Mesenchymal stem cell (in vitro differentiated cells and primary cell): ENCODE data around the gene RORB.

Experiments used
- DNase-seq: peaks from one replicate; pipeline ENCODE4 v3.0.0-alpha.2; 2013
- H2AFZ ChIP-seq: one replicate; pipeline ENCODE4 v1.6.1; 2013; ENCODE audit warnings: low read depth, mild to moderate bottlenecking, control low read depth, inconsistent platforms, low read length, moderate library complexity
- H2AK5ac ChIP-seq: 2 replicates; pipeline ENCODE4 v1.6.1; 2013; ENCODE audit warnings: low read length, moderate library complexity, mild to moderate bottlenecking, inconsistent platforms; ENCODE audit not compliant: severe bottlenecking
- H2BK120ac ChIP-seq: one replicate; pipeline ENCODE4 v1.6.1; 2013; ENCODE audit warnings: low read depth, mild to moderate bottlenecking, inconsistent platforms, low read length, moderate library complexity
- H2BK12ac ChIP-seq, 2 experiments: one replicate each; pipeline ENCODE4 v1.6.1; 2013; ENCODE audit warnings: inconsistent platforms in 2 of 2, low read length in 2 of 2, mild to moderate bottlenecking in 2 of 2, moderate library complexity in 2 of 2, control low read depth in 1 of 2
- H2BK15ac ChIP-seq: one replicate; pipeline ENCODE4 v1.6.1; 2013; ENCODE audit warnings: mild to moderate bottlenecking, low read depth, inconsistent platforms; ENCODE audit not compliant: poor library complexity, severe bottlenecking
- H2BK5ac ChIP-seq: 2 replicates; pipeline ENCODE4 v1.6.1; 2013; ENCODE audit warnings: low read depth, mild to moderate bottlenecking, low read length, control low read depth, inconsistent platforms; ENCODE audit not compliant: poor library complexity, severe bottlenecking
- H3K14ac ChIP-seq, 2 experiments: one replicate each; pipeline ENCODE4 v1.6.1; 2013; ENCODE audit warnings: inconsistent platforms in 2 of 2, low read length in 2 of 2, control low read depth in 1 of 2, mild to moderate bottlenecking in 1 of 2, moderate library complexity in 1 of 2
- H3K18ac ChIP-seq, 2 experiments: one replicate each; pipeline ENCODE4 v1.6.1; 2013; ENCODE audit warnings: inconsistent platforms in 2 of 2, low read length in 2 of 2, control low read depth in 1 of 2, low read depth in 1 of 2, mild to moderate bottlenecking in 1 of 2
- H3K23ac ChIP-seq, 2 experiments: one replicate each; pipeline ENCODE4 v1.6.1; 2013; ENCODE audit warnings: inconsistent platforms in 2 of 2, low read length in 2 of 2, mild to moderate bottlenecking in 2 of 2, moderate library complexity in 2 of 2, control low read depth in 1 of 2
- H3K27ac ChIP-seq: 2 replicates; pipeline ENCODE4 v1.5.1; 2013; ENCODE audit warnings: mild to moderate bottlenecking, moderate library complexity, low read length, control low read depth, inconsistent platforms; ENCODE audit not compliant: poor library complexity, severe bottlenecking
- H3K27me3 ChIP-seq, 2 experiments: 2 replicates each; pipeline versions ENCODE4 v1.6.1 to v1.7.0; 2013; ENCODE audit warnings: low read length in 2 of 2, mild to moderate bottlenecking in 2 of 2, moderate library complexity in 2 of 2, control low read depth in 1 of 2, inconsistent platforms in 1 of 2; ENCODE audit not compliant: control insufficient read depth in 1 of 2, insufficient read depth in 1 of 2
- H3K36me3 ChIP-seq, 2 experiments: 2 replicates each; pipeline versions ENCODE4 v1.6.1 to v1.7.0; 2013; ENCODE audit warnings: low read length in 2 of 2, control low read depth in 1 of 2, inconsistent platforms in 1 of 2, low read depth in 1 of 2, mild to moderate bottlenecking in 1 of 2; ENCODE audit not compliant: insufficient read depth in 2 of 2, control insufficient read depth in 1 of 2
- H3K4ac ChIP-seq, 2 experiments: one replicate each; pipeline ENCODE4 v1.6.1; 2013; ENCODE audit warnings: inconsistent platforms in 2 of 2, low read length in 2 of 2, mild to moderate bottlenecking in 2 of 2, moderate library complexity in 2 of 2, control low read depth in 1 of 2, low read depth in 1 of 2
- H3K4me1 ChIP-seq: 2 replicates; pipeline ENCODE4 v1.6.1; 2013; ENCODE audit warnings: low read depth, low read length, control low read depth; ENCODE audit not compliant: control insufficient read depth, insufficient read depth
- H3K4me2 ChIP-seq: 2 replicates; pipeline ENCODE4 v1.6.1; 2013; ENCODE audit warnings: low read length, mild to moderate bottlenecking, inconsistent platforms; ENCODE audit not compliant: poor library complexity, severe bottlenecking
- H3K4me3 ChIP-seq, 2 experiments: 2 replicates each; pipeline versions ENCODE4 v1.5.1 to v1.7.0; 2013; ENCODE audit warnings: low read length in 2 of 2, mild to moderate bottlenecking in 2 of 2, control low read depth in 1 of 2, low read depth in 1 of 2; ENCODE audit not compliant: insufficient read depth in 1 of 2
- H3K79me1 ChIP-seq: replicated peaks from 2 replicates; pipeline ENCODE4 v1.6.1; 2013; ENCODE audit warnings: mild to moderate bottlenecking, control low read depth, low read length, inconsistent platforms; ENCODE audit not compliant: poor library complexity, severe bottlenecking
- H3K9ac ChIP-seq: 2 replicates; pipeline ENCODE4 v1.7.0; 2013; ENCODE audit warnings: mild to moderate bottlenecking, low read length, moderate library complexity
- H3K9me3 ChIP-seq: 2 replicates; pipeline ENCODE4 v1.7.0; 2013; ENCODE audit warnings: mild to moderate bottlenecking, low read length; ENCODE audit not compliant: control insufficient read depth
- H4K8ac ChIP-seq: one replicate; pipeline ENCODE4 v1.6.1; 2013; ENCODE audit warnings: inconsistent platforms, mild to moderate bottlenecking, low read length, moderate library complexity
- H4K91ac ChIP-seq: one replicate; pipeline ENCODE4 v1.6.1; 2013; ENCODE audit warnings: mild to moderate bottlenecking, low read length, inconsistent platforms
- WGBS: methylation state at CpG from one replicate; pipeline ENCODE4 v1.1.7; 2013; ENCODE audit warnings: mixed read lengths; 5-methylcytosine and 5-hydroxymethylcytosine counted together

The RORB gene

GRCh38 chr9:74498621-74499095 lies 1.5 kb downstream of the RORB start:
- DNase-seq, result no peak
- H3K79me1 ChIP-seq, result no peaks in the 10 kb centered on the region
- H2BK5ac ChIP-seq, result no peak overlapping the region
- H2BK12ac ChIP-seq, result no peak overlapping the region
- no peak overlapping the region for H2BK15ac ChIP-seq
- no peak overlapping the region for H3K4ac ChIP-seq
- peaks cover 23% of the 10 kb centered on the region for H3K4me1 ChIP-seq
- H2BK120ac ChIP-seq, result no peak overlapping the region
- H4K8ac ChIP-seq, result no peak overlapping the region
- peak overlapping the region; percentile 81 for H3K4me2 ChIP-seq
- H3K36me3 ChIP-seq, result no peaks in the 10 kb centered on the region
- H2AFZ ChIP-seq, result no peak overlapping the region
- H3K23ac ChIP-seq, result no peak overlapping the region
- peaks cover 48 to 57% of the 10 kb centered on the region in 2 experiments for H3K27me3 ChIP-seq
- H3K27ac ChIP-seq, result no peak overlapping the region
- H3K18ac ChIP-seq, result no peak overlapping the region
- no peak overlapping the region for H4K91ac ChIP-seq
- no peaks in the 10 kb centered on the region for H3K9me3 ChIP-seq
- no peak overlapping the region for H3K14ac ChIP-seq
- peak overlapping the region; percentile 26 to 85 for H3K4me3 ChIP-seq
- H2AK5ac ChIP-seq, result no peak overlapping the region
- 1% methylated on average over 34 of the region's 34 CpGs for WGBS
- no peak overlapping the region for H3K9ac ChIP-seq

- H3K9ac ChIP-seq, result no peak overlapping the region
- no peak for DNase-seq
- no peaks in the 10 kb centered on the region for H3K9me3 ChIP-seq
- H2AFZ ChIP-seq, result no peak overlapping the region
- H3K27ac ChIP-seq, result no peak overlapping the region
- peaks cover 23% of the 10 kb centered on the region for H3K4me1 ChIP-seq
- no peak overlapping the region for H2BK120ac ChIP-seq
- H2BK5ac ChIP-seq, result no peak overlapping the region
- H3K14ac ChIP-seq, result no peak overlapping the region
- no peak overlapping the region for H2BK12ac ChIP-seq
- H3K4me2 ChIP-seq, result peak overlapping the region; percentile 18
- no peak overlapping the region for H3K18ac ChIP-seq
- peaks cover 48 to 52% of the 10 kb centered on the region in 2 experiments for H3K27me3 ChIP-seq
- peak overlapping the region; percentile 14 to 85 for H3K4me3 ChIP-seq
- H3K23ac ChIP-seq, result no peak overlapping the region
- no peak overlapping the region for H4K91ac ChIP-seq
- WGBS, result 2% methylated on average over 10 of the region's 19 CpGs
- no peak overlapping the region for H2AK5ac ChIP-seq
- no peaks in the 10 kb centered on the region for H3K36me3 ChIP-seq
- no peak overlapping the region for H2BK15ac ChIP-seq
- no peaks in the 10 kb centered on the region for H3K79me1 ChIP-seq
- H3K4ac ChIP-seq, result no peak overlapping the region
- no peak overlapping the region for H4K8ac ChIP-seq
Measured at GRCh38 chr9:74499111-74499601, 2.0 kb downstream of the RORB start.

- Histone ChIP-seq H4K8ac (no peak overlapping the region), H3K9me3 (no peaks in the 10 kb centered on the region), H2BK5ac (no peak overlapping the region), H2BK15ac (no peak overlapping the region), H3K4me2 (peak overlapping the region; percentile 24), H3K23ac (no peak overlapping the region), H2AK5ac (no peak overlapping the region), H3K36me3 (no peaks in the 10 kb centered on the region), H3K14ac (no peak overlapping the region), H3K4me1 (peaks cover 23% of the 10 kb centered on the region), H3K4me3 (peak overlapping the region in 1 of 2 experiments; percentile 85), H3K9ac (no peak overlapping the region), H2BK120ac (no peak overlapping the region), H4K91ac (no peak overlapping the region), H3K18ac (no peak overlapping the region), H2AFZ (no peak overlapping the region), H3K4ac (no peak overlapping the region), H2BK12ac (no peak overlapping the region), H3K27ac (no peak overlapping the region), H3K79me1 (no peaks in the 10 kb centered on the region), H3K27me3 (peaks cover 48% of the 10 kb centered on the region in 2 experiments)
- WGBS, result 4% methylated on average over 32 of the region's 32 CpGs
- DNase-seq, result no peak
Measured at GRCh38 chr9:74499770-74500583, 2.8 kb downstream of the RORB start.

GRCh38 chr9:74500584-74500924 lies 3.4 kb downstream of the RORB start:
- H3K9ac ChIP-seq, result no peak overlapping the region
- H3K27ac ChIP-seq, result no peak overlapping the region
- DNase-seq, result no peak
- H2BK15ac ChIP-seq, result no peak overlapping the region
- H3K14ac ChIP-seq, result no peak overlapping the region
- no peak overlapping the region for H2AK5ac ChIP-seq
- no peak overlapping the region for H3K4ac ChIP-seq
- no peak overlapping the region for H3K23ac ChIP-seq
- no peaks in the 10 kb centered on the region for H3K9me3 ChIP-seq
- H4K8ac ChIP-seq, result no peak overlapping the region
- peaks cover 23% of the 10 kb centered on the region for H3K4me1 ChIP-seq
- no peak overlapping the region for H2BK12ac ChIP-seq
- no peak overlapping the region for H3K4me2 ChIP-seq
- H2BK5ac ChIP-seq, result no peak overlapping the region
- no peak overlapping the region for H2BK120ac ChIP-seq
- no peak overlapping the region for H2AFZ ChIP-seq
- peak overlapping the region in 1 of 2 experiments; percentile 85 for H3K4me3 ChIP-seq
- H3K27me3 ChIP-seq, result peaks cover 48% of the 10 kb centered on the region in 2 experiments
- under 1% methylated on average over 10 of the region's 14 CpGs for WGBS
- no peaks in the 10 kb centered on the region for H3K79me1 ChIP-seq
- H4K91ac ChIP-seq, result no peak overlapping the region
- H3K18ac ChIP-seq, result no peak overlapping the region
- H3K36me3 ChIP-seq, result no peaks in the 10 kb centered on the region
